ENCODE measurements around the gene CGNL1. TPM values are rescaled to one million over a fixed set of nuclear protein-coding genes. Genes with fewer than 3 reads are reported as not detected.

CGNL1 gene
- total and polyA plus RNA-seq, 7 donors = 0.18 to 2.2 (median 0.37) TPM

DNA sequence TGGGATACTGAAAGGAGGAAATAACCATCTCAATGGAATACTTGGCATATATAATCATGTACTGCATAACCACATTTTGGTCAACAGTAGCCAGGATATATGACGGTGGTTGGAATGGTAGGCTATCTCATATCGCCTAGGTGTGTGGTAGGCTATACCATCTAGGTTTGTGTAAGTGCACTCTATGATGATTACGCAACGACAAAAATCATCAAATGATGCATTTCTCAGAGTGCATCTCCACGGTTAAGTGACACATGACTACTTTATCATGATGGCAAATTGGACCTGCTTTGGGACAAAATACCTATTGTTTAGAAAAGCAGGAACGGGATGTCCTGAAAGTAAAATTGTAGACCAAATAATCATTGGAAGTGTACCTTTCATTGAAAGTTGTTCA lies 218.2 kb downstream of the CGNL1 start:
- peaks cover 13% of the 10 kb centered on the region for H3K4me1 ChIP-seq
- no peak for DNase-seq
- TF ChIP-seq, protein P1, sequence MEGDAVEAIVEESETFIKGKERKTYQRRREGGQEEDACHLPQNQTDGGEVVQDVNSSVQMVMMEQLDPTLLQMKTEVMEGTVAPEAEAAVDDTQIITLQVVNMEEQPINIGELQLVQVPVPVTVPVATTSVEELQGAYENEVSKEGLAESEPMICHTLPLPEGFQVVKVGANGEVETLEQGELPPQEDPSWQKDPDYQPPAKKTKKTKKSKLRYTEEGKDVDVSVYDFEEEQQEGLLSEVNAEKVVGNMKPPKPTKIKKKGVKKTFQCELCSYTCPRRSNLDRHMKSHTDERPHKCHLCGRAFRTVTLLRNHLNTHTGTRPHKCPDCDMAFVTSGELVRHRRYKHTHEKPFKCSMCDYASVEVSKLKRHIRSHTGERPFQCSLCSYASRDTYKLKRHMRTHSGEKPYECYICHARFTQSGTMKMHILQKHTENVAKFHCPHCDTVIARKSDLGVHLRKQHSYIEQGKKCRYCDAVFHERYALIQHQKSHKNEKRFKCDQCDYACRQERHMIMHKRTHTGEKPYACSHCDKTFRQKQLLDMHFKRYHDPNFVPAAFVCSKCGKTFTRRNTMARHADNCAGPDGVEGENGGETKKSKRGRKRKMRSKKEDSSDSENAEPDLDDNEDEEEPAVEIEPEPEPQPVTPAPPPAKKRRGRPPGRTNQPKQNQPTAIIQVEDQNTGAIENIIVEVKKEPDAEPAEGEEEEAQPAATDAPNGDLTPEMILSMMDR (IDR thresholded peaks at IDR 0.05) = no peak
- no peak for ATAC-seq
- no peak overlapping the region for H3K27ac ChIP-seq
- H3K4me3 ChIP-seq = no peak overlapping the region
- no peaks in the 10 kb centered on the region for H3K9me3 ChIP-seq
- H3K27me3 ChIP-seq (ENCODE audit: insufficient read depth in 3 of 3, low read length in 2 of 3) = no peaks in the 10 kb centered on the region
- intact Hi-C loops (cut with DNase I) = no loop called here
- no peaks in the 10 kb centered on the region for H3K36me3 ChIP-seq (ENCODE audit: insufficient read depth in 1 of 2, low read depth in 1 of 2)
- 87 to 94% (median 88%) methylated on average over 6 of the region's 6 CpGs for WGBS, 3 donors

DNA sequence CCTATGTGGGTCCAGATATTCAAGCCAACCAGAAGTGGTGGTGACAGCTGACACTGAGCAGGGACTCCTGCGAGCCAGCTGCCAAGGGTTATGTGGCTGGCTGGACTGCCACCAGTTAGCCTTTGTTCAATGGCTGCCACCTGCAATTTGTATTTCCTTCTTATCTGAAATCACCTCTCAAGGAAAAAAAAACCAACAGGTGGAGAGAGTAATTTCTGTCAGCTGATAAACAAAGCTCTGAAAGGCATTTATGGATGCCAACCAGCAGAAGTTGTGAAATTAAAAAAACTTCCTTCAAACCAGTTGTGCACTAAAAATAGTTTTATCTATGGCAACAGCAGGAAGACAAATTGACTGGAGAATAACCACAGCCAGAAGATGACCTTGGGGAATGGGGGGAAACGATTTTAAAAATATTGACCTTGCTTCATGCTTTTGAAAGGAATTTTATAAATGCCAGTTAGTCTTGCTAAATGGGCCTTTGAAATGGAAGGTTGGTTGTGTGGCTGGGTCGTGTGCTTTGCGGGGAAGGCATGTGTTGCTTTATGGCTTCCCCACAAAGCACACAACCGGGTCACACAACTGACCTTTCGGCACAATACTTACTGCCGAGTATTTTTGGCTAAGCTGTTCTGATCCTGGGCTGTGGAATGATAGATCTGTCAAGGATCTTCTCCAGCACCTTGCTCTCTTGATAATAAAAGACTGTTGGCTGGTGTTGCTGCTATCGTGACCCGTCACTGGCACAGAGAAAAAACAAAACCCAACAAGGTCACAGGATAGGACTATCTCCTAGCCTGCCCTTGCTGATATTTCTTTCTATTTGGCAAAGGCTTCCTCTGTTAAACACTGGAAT lies 218.9 kb downstream of the CGNL1 start:
- peak overlapping the region; percentile 7 for H3K27ac ChIP-seq
- DNase-seq = no peak
- TF ChIP-seq, protein P1 (IDR thresholded peaks at IDR 0.05) = no peak
- ATAC-seq = peak; percentile 50 to 65 (median 60)
- no peaks in the 10 kb centered on the region for H3K36me3 ChIP-seq (ENCODE audit: insufficient read depth in 1 of 2, low read depth in 1 of 2)
- WGBS, 3 donors = 28 to 40% (median 33%) methylated on average over 9 of the region's 9 CpGs
- H3K4me1 ChIP-seq = peaks cover 14% of the 10 kb centered on the region
- H3K4me3 ChIP-seq = no peak overlapping the region
- H3K27me3 ChIP-seq (ENCODE audit: insufficient read depth in 3 of 3, low read length in 2 of 3) = no peaks in the 10 kb centered on the region
- intact Hi-C loops (cut with DNase I) = no loop called here
- no peaks in the 10 kb centered on the region for H3K9me3 ChIP-seq

DNA sequence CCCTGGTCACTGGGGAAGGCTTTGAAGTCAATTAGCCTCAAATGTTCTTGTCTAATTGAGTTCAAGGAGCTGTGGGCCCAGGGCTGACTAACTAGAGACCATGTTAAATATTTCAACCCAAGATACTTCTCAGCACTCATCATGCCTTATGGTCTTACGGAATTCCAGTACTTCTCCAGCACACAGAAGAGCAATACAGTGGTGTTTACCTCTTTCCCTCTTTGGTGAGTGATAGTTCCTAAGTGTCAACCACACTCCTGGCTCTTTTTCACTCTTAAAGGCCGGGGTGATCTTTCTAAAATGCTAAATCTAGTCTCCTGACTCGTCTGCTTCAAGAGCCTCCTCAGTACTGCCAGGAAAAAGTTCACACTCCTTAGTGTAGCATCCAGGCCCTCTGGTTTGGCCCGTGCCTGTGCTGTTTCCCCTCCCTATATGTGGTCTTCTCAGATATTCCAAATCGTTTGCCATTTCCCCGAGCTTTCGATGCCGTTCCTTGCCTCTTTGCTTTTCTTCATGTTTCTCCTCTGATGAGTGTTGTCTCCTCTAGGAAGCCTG lies 220.1 kb downstream of the CGNL1 start:
- ATAC-seq (peak in 1 of 4 donors; percentile 28), DNase-seq (no peak)
- TF ChIP-seq, protein P1 (IDR thresholded peaks at IDR 0.05) = no peak
- Histone ChIP-seq H3K27ac (no peak overlapping the region), H3K4me3 (no peak overlapping the region), H3K4me1 (peaks cover 14% of the 10 kb centered on the region), H3K9me3 (no peaks in the 10 kb centered on the region), H3K27me3 (ENCODE audit: insufficient read depth in 3 of 3, low read length in 2 of 3) (no peaks in the 10 kb centered on the region), H3K36me3 (ENCODE audit: insufficient read depth in 1 of 2, low read depth in 1 of 2) (no peaks in the 10 kb centered on the region)
- intact Hi-C loops (cut with DNase I) = no loop called here
- WGBS, 3 donors = 76 to 88% (median 83%) methylated on average over 8 of the region's 8 CpGs

DNA sequence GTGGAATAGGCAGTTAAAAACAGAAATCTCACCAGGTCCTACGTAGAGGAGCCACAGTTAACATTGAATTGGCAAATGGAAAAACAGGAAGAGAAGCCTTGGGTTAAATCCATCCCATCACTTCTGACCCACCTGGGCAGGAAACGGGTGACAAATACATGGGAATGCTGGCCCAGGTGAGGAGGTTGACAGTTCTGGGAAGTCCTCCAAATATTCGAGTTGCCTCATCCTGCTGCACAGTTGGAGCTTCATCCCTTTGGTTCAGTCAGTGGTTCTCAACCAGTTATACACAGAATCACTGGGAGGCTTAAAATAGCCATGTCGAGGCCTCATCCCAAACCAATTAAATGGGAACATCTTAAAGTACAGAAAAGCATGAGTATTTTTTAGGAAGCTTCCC lies 220.7 kb downstream of the CGNL1 start:
- H3K27ac ChIP-seq = no peak overlapping the region
- DNase-seq (no peak), ATAC-seq (peak; percentile 37 to 61 (median 56))

More for the DNA sequence above, 220.7 kb downstream of the CGNL1 start:
- no peaks in the 10 kb centered on the region for H3K27me3 ChIP-seq (ENCODE audit: insufficient read depth in 3 of 3, low read length in 2 of 3)
- no peak overlapping the region for H3K4me3 ChIP-seq
- 30 to 44% (median 40%) methylated on average over 4 of the region's 4 CpGs for WGBS, 3 donors
- intact Hi-C loops (cut with DNase I) = no loop called here
- H3K4me1 ChIP-seq = peaks cover 14% of the 10 kb centered on the region
- H3K36me3 ChIP-seq (ENCODE audit: insufficient read depth in 1 of 2, low read depth in 1 of 2) = no peaks in the 10 kb centered on the region
- no peaks in the 10 kb centered on the region for H3K9me3 ChIP-seq
- TF ChIP-seq, protein P1 (IDR thresholded peaks at IDR 0.05) = no peak
